Measurements from ENCODE around the gene FSTL4. TPM values are rescaled to one million over a fixed set of nuclear protein-coding genes. Genes with fewer than 3 reads are reported as not detected.

The FSTL4 gene
- polyA plus RNA-seq, 1 donor (not counting 4 experiments of a cell fraction or from before 2014, with no cell fraction given), result 1.7 TPM

GRCh38 chr5:133203317-133204305 is 408.7 kb downstream of the FSTL4 start:
- Histone ChIP-seq H3K27ac (ENCODE audit: control insufficient read depth, insufficient read depth, low read length) (no peak overlapping the region), H3K4me3 (ENCODE audit: control insufficient read depth in 2 of 3, extremely low read depth in 1 of 3, insufficient read depth in 2 of 3, low read depth in 1 of 3, low read length in 3 of 3) (no peak overlapping the region), H3K79me2 (ENCODE audit: control insufficient read depth, insufficient read depth, low read length) (no peaks in the 10 kb centered on the region), H3K9me3 (ENCODE audit: control insufficient read depth, low read depth, low read length) (peaks cover 2% of the 10 kb centered on the region), H3K9ac (ENCODE audit: control insufficient read depth, extremely low read depth, insufficient read depth, low read length) (no peak overlapping the region), H3K36me3 (ENCODE audit: control insufficient read depth in 2 of 2, extremely low read depth in 1 of 2, insufficient read depth in 2 of 2, low read length in 2 of 2) (no peaks in the 10 kb centered on the region), H3K4me1 (ENCODE audit: control insufficient read depth, extremely low read depth, insufficient read depth, low read length) (no peaks in the 10 kb centered on the region), H3K27me3 (ENCODE audit: control insufficient read depth, extremely low read depth, insufficient read depth, low read length) (no peaks in the 10 kb centered on the region), H3K9me1 (ENCODE audit: control insufficient read depth, extremely low read depth, insufficient read depth, low read length) (no peaks in the 10 kb centered on the region), H4K20me1 (ENCODE audit: control insufficient read depth, extremely low read depth, insufficient read depth, low read length) (no peaks in the 10 kb centered on the region), H3K4me2 (ENCODE audit: control insufficient read depth, extremely low read depth, insufficient read depth, low read depth, low read length) (no peak overlapping the region), H2AFZ (ENCODE audit: control insufficient read depth, low read length) (no peak overlapping the region)
- FAIRE-seq (no peak), DNase-seq (ENCODE audit: low read depth, low spot score) (no peak)
- TF ChIP-seq CTCF (optimal IDR thresholded peaks at IDR 0.05 in 1 of 3, IDR thresholded peaks at IDR 0.05 in 1 of 3, conservative IDR thresholded peaks at IDR 0.05 in 1 of 3; ENCODE audit: extremely low read depth in 1 of 3, insufficient read depth in 2 of 3, low read length in 3 of 3) (no peak), EZH2 (IDR thresholded peaks at IDR 0.05; ENCODE audit: low read length) (no peak)
- dilution Hi-C loops (cut with MboI; ENCODE audit: extremely low pct_ligation_motif_present, low sequenced_read_pairs), result no loop called here

- Histone ChIP-seq H4K20me1 (ENCODE audit: control insufficient read depth, extremely low read depth, insufficient read depth, low read length) (no peaks in the 10 kb centered on the region), H3K36me3 (ENCODE audit: control insufficient read depth in 2 of 2, extremely low read depth in 1 of 2, insufficient read depth in 2 of 2, low read length in 2 of 2) (no peaks in the 10 kb centered on the region), H3K27me3 (ENCODE audit: control insufficient read depth, extremely low read depth, insufficient read depth, low read length) (no peaks in the 10 kb centered on the region), H3K9me1 (ENCODE audit: control insufficient read depth, extremely low read depth, insufficient read depth, low read length) (no peaks in the 10 kb centered on the region), H3K79me2 (ENCODE audit: control insufficient read depth, insufficient read depth, low read length) (no peaks in the 10 kb centered on the region), H3K27ac (ENCODE audit: control insufficient read depth, insufficient read depth, low read length) (no peak overlapping the region), H3K4me3 (ENCODE audit: control insufficient read depth in 2 of 3, extremely low read depth in 1 of 3, insufficient read depth in 2 of 3, low read depth in 1 of 3, low read length in 3 of 3) (no peak overlapping the region), H2AFZ (ENCODE audit: control insufficient read depth, low read length) (no peak overlapping the region), H3K4me2 (ENCODE audit: control insufficient read depth, extremely low read depth, insufficient read depth, low read depth, low read length) (no peak overlapping the region), H3K9me3 (ENCODE audit: control insufficient read depth, low read depth, low read length) (peaks cover 2% of the 10 kb centered on the region), H3K4me1 (ENCODE audit: control insufficient read depth, extremely low read depth, insufficient read depth, low read length) (no peaks in the 10 kb centered on the region), H3K9ac (ENCODE audit: control insufficient read depth, extremely low read depth, insufficient read depth, low read length) (no peak overlapping the region)
- dilution Hi-C loops (cut with MboI; ENCODE audit: extremely low pct_ligation_motif_present, low sequenced_read_pairs), result no loop called here
- TF ChIP-seq EZH2 (IDR thresholded peaks at IDR 0.05; ENCODE audit: low read length) (no peak), CTCF (optimal IDR thresholded peaks at IDR 0.05 in 1 of 3, IDR thresholded peaks at IDR 0.05 in 1 of 3, conservative IDR thresholded peaks at IDR 0.05 in 1 of 3; ENCODE audit: extremely low read depth in 1 of 3, insufficient read depth in 2 of 3, low read length in 3 of 3) (no peak)
- FAIRE-seq, result no peak
- no peak for DNase-seq (ENCODE audit: low read depth, low spot score)
Observed at GRCh38 chr5:133202066-133202665, 410.2 kb downstream of the FSTL4 start.

All from keratinocyte (primary cell).